HG03460 (cell line): ENCODE results near the gene VWA3A.
"Not testable (repeated sequence)": the region's sequence is repeated elsewhere in the genome, so short reads cannot be mapped to it uniquely, and the experiment has no call there.

ENCODE experiments used
- ATAC-seq: cut with Tn5 transposase; IDR thresholded peaks from one replicate; pipeline ENCODE4 v1.9.1; 2021; ENCODE audit not compliant: unreplicated experiment

The VWA3A gene

GRCh38 chr16:22092143-22092933 lies at the start of gene VWA3A:
VWA3A (plus strand) TSS chr16:22092541; CDS start chr16:22092638, 97 bp downstream.
- ATAC-seq, result no peak

GRCh38 chr16:22043882-22044281 lies 48.5 kb upstream of the VWA3A start:
- ATAC-seq, result not testable (repeated sequence)

GRCh38 chr16:22045888-22046287 lies 46.5 kb upstream of the VWA3A start:
- not testable (repeated sequence) for ATAC-seq

- no peak for ATAC-seq
Observed at GRCh38 chr16:22050963-22051362, 41.4 kb upstream of the VWA3A start.

- ATAC-seq, result no peak
Observed at GRCh38 chr16:22052980-22053379, 39.4 kb upstream of the VWA3A start.

- ATAC-seq, result no peak
Observed at GRCh38 chr16:22053921-22054341, 38.4 kb upstream of the VWA3A start.

GRCh38 chr16:22054847-22055590 lies 37.3 kb upstream of the VWA3A start:
- no peak for ATAC-seq

GRCh38 chr16:22055881-22056280 lies 36.5 kb upstream of the VWA3A start:
- ATAC-seq, result no peak

- ATAC-seq, result no peak
Observed at GRCh38 chr16:22063888-22064467, 28.4 kb upstream of the VWA3A start.

GRCh38 chr16:22065252-22065651 lies 27.1 kb upstream of the VWA3A start:
- ATAC-seq, result no peak

- ATAC-seq, result no peak
Observed at GRCh38 chr16:22070361-22071330, 21.7 kb upstream of the VWA3A start.

GRCh38 chr16:22071331-22071910 lies 20.9 kb upstream of the VWA3A start:
- ATAC-seq, result no peak

- no peak for ATAC-seq
Observed at GRCh38 chr16:22073350-22073749, 19.0 kb upstream of the VWA3A start.

- no peak for ATAC-seq
Observed at GRCh38 chr16:22075043-22075757, 17.1 kb upstream of the VWA3A start.

GRCh38 chr16:22075776-22076175 lies 16.6 kb upstream of the VWA3A start:
- ATAC-seq, result no peak

GRCh38 chr16:22077700-22078313 lies 14.5 kb upstream of the VWA3A start:
- no peak for ATAC-seq

- no peak for ATAC-seq
Observed at GRCh38 chr16:22078656-22079055, 13.7 kb upstream of the VWA3A start.

- no peak for ATAC-seq
Observed at GRCh38 chr16:22081050-22081449, 11.3 kb upstream of the VWA3A start.

GRCh38 chr16:22086440-22086839 lies 5.9 kb upstream of the VWA3A start:
- ATAC-seq, result no peak
